Coronary artery (tissue), 2 donors: Measurements from ENCODE around the gene HMBS.

Experiments
- DNase-seq: peaks from one replicate; pipeline ENCODE4 v3.0.0-alpha.2; 2017; ENCODE audit warnings: low spot score
- H3K27ac ChIP-seq, 2 donors: fragments of 200-600 bp; sonication (generic); one replicate each; pipeline ENCODE4 v1.5.1; 2016 to 2019
- H3K4me3 ChIP-seq: fragments of 200-600 bp; sonication (generic); 2 replicates; pipeline ENCODE4 v1.5.1; 2016; ENCODE audit warnings: mild to moderate bottlenecking, moderate library complexity
- CTCF ChIP-seq: fragments of 200-600 bp; sonication (generic); IDR thresholded peaks from one replicate; pipeline ENCODE4 v1.5.1; 2019; ENCODE audit warnings: antibody characterized with exemption

Gene HMBS

GRCh38 chr11:119047205-119047604 is 37.5 kb upstream of the HMBS start:
- no peak overlapping the region for H3K27ac ChIP-seq
- DNase-seq = no peak
- no peak for TF ChIP-seq CTCF
- no peak overlapping the region for H3K4me3 ChIP-seq

- TF ChIP-seq CTCF = no peak
- no peak for DNase-seq
- H3K4me3 ChIP-seq = no peak overlapping the region
- H3K27ac ChIP-seq = no peak overlapping the region
These were observed 36.0 kb upstream of the HMBS start for GRCh38 chr11:119048644-119049043.

- Histone ChIP-seq H3K27ac (no peak overlapping the region), H3K4me3 (no peak overlapping the region)
- TF ChIP-seq CTCF = no peak
- no peak for DNase-seq
These were observed 35.6 kb upstream of the HMBS start for GRCh38 chr11:119049081-119049480.

- Histone ChIP-seq H3K27ac (no peak overlapping the region), H3K4me3 (no peak overlapping the region)
- TF ChIP-seq CTCF = no peak
- DNase-seq = no peak
These were observed 33.1 kb upstream of the HMBS start for GRCh38 chr11:119051440-119052162.

- H3K4me3 ChIP-seq = no peak overlapping the region
- TF ChIP-seq CTCF = no peak
- no peak overlapping the region for H3K27ac ChIP-seq
- DNase-seq = no peak
These were observed 32.4 kb upstream of the HMBS start for GRCh38 chr11:119052163-119052814.

- TF ChIP-seq CTCF = no peak
- no peak for DNase-seq
- Histone ChIP-seq H3K4me3 (no peak overlapping the region), H3K27ac (no peak overlapping the region)
These were observed 30.3 kb upstream of the HMBS start for GRCh38 chr11:119054418-119054817.

- Histone ChIP-seq H3K4me3 (peak overlapping the region; percentile 98), H3K27ac (peak overlapping the region in 1 of 2 donors; percentile 95)
- no peak for TF ChIP-seq CTCF
- DNase-seq = no peak
These were observed 28.8 kb upstream of the HMBS start for GRCh38 chr11:119055901-119056300.
